ENCODE data around the gene WDR45. TPM values are rescaled to one million over a fixed set of nuclear protein-coding genes. Genes with fewer than 3 reads are reported as not detected.

The WDR45 gene
- total RNA-seq, 1 donor from 2014 or later: 91.3 TPM

- H3K27ac Mint-ChIP-seq (ENCODE audit: unreplicated experiment): no peak overlapping the region
- DNase-seq (ENCODE audit: extremely low spot score, unreplicated experiment): no peak
- H3K27me3 Mint-ChIP-seq (ENCODE audit: unreplicated experiment): no peaks in the 10 kb centered on the region
- no peaks in the 10 kb centered on the region for H3K4me1 Mint-ChIP-seq (ENCODE audit: unreplicated experiment)
- H3K4me3 Mint-ChIP-seq (ENCODE audit: unreplicated experiment): no peak overlapping the region
- no peak for TF ChIP-seq CTCF (IDR thresholded peaks at IDR 0.05)
- H3K36me3 Mint-ChIP-seq (ENCODE audit: unreplicated experiment): no peaks in the 10 kb centered on the region
- H3K9me3 Mint-ChIP-seq (ENCODE audit: unreplicated experiment): peaks cover 3% of the 10 kb centered on the region
Observed at GRCh38 chrX:49066278-49066677, 13.4 kb downstream of the WDR45 start.

- TF ChIP-seq CTCF (IDR thresholded peaks at IDR 0.05): no peak
- Mint-ChIP-seq H3K9me3 (ENCODE audit: unreplicated experiment) (peaks cover 3% of the 10 kb centered on the region), H3K27me3 (ENCODE audit: unreplicated experiment) (no peaks in the 10 kb centered on the region), H3K27ac (ENCODE audit: unreplicated experiment) (no peak overlapping the region), H3K4me1 (ENCODE audit: unreplicated experiment) (no peaks in the 10 kb centered on the region), H3K36me3 (ENCODE audit: unreplicated experiment) (no peaks in the 10 kb centered on the region), H3K4me3 (ENCODE audit: unreplicated experiment) (no peak overlapping the region)
- DNase-seq (ENCODE audit: extremely low spot score, unreplicated experiment): no peak
Observed at GRCh38 chrX:49064735-49065134, 15.0 kb downstream of the WDR45 start.

- H3K4me3 Mint-ChIP-seq (ENCODE audit: unreplicated experiment): no peak overlapping the region
- no peaks in the 10 kb centered on the region for H3K27me3 Mint-ChIP-seq (ENCODE audit: unreplicated experiment)
- TF ChIP-seq CTCF (IDR thresholded peaks at IDR 0.05): no peak
- no peaks in the 10 kb centered on the region for H3K4me1 Mint-ChIP-seq (ENCODE audit: unreplicated experiment)
- DNase-seq (ENCODE audit: extremely low spot score, unreplicated experiment): no peak
- no peak overlapping the region for H3K27ac Mint-ChIP-seq (ENCODE audit: unreplicated experiment)
- no peaks in the 10 kb centered on the region for H3K36me3 Mint-ChIP-seq (ENCODE audit: unreplicated experiment)
- H3K9me3 Mint-ChIP-seq (ENCODE audit: unreplicated experiment): peaks cover 3% of the 10 kb centered on the region
Observed at GRCh38 chrX:49064303-49064702, 15.4 kb downstream of the WDR45 start.

- no peak for DNase-seq (ENCODE audit: extremely low spot score, unreplicated experiment)
- H3K4me3 Mint-ChIP-seq (ENCODE audit: unreplicated experiment): no peak overlapping the region
- H3K27me3 Mint-ChIP-seq (ENCODE audit: unreplicated experiment): no peaks in the 10 kb centered on the region
- no peaks in the 10 kb centered on the region for H3K4me1 Mint-ChIP-seq (ENCODE audit: unreplicated experiment)
- TF ChIP-seq CTCF (IDR thresholded peaks at IDR 0.05): no peak
- H3K36me3 Mint-ChIP-seq (ENCODE audit: unreplicated experiment): no peaks in the 10 kb centered on the region
- H3K27ac Mint-ChIP-seq (ENCODE audit: unreplicated experiment): no peak overlapping the region
- H3K9me3 Mint-ChIP-seq (ENCODE audit: unreplicated experiment): peaks cover 3% of the 10 kb centered on the region
Observed at GRCh38 chrX:49063715-49064114, 16.0 kb downstream of the WDR45 start.

GRCh38 chrX:49061916-49062315 is 17.8 kb downstream of the WDR45 start:
- Mint-ChIP-seq H3K4me3 (ENCODE audit: unreplicated experiment) (no peak overlapping the region), H3K27ac (ENCODE audit: unreplicated experiment) (no peak overlapping the region), H3K4me1 (ENCODE audit: unreplicated experiment) (no peaks in the 10 kb centered on the region), H3K36me3 (ENCODE audit: unreplicated experiment) (no peaks in the 10 kb centered on the region), H3K27me3 (ENCODE audit: unreplicated experiment) (no peaks in the 10 kb centered on the region), H3K9me3 (ENCODE audit: unreplicated experiment) (peaks cover 3% of the 10 kb centered on the region)
- no peak for TF ChIP-seq CTCF (IDR thresholded peaks at IDR 0.05)
- no peak for DNase-seq (ENCODE audit: extremely low spot score, unreplicated experiment)

Data from osteocyte (in vitro differentiated cells).